DND-41 (cell line): ENCODE measurements around the gene HNRNPA2B1.

Experiments used
- EZH2 ChIP-seq: IDR thresholded peaks from 3 replicates; pipeline ENCODE4 v1.6.1; 2012; ENCODE audit warnings: borderline replicate concordance, low read depth, mild to moderate bottlenecking, moderate library complexity, low read length, inconsistent platforms; ENCODE audit not compliant: severe bottlenecking
- TF ChIP-seq, protein P1 (sequence below): IDR thresholded peaks from 2 replicates; pipeline ENCODE4 v1.5.1; 2012; ENCODE audit warnings: borderline replicate concordance, low read length, moderate library complexity, mild to moderate bottlenecking; ENCODE audit not compliant: poor library complexity, severe bottlenecking; ENCODE audit errors: extremely low read depth

DNA sequence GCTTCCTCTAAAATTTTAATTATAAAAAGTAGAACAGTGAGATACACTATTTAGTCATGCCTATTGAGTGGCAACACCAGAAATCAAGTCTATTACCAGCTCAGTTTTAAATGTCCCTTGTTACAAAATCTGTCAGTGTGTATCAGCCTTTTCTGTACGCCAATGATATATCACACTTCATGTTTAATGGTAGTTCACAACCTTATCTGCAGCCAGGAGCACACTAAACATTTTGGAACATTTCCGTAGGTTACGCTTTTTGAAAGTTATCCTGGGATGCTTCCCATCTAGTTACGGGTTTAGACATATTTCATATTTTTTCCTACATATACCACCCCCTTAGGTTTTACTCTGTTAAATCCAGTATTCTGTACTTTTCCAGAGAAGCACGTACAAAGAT is 5.4 kb downstream of the HNRNPA2B1 start:
- TF ChIP-seq EZH2: no peak
- TF ChIP-seq, protein P1, sequence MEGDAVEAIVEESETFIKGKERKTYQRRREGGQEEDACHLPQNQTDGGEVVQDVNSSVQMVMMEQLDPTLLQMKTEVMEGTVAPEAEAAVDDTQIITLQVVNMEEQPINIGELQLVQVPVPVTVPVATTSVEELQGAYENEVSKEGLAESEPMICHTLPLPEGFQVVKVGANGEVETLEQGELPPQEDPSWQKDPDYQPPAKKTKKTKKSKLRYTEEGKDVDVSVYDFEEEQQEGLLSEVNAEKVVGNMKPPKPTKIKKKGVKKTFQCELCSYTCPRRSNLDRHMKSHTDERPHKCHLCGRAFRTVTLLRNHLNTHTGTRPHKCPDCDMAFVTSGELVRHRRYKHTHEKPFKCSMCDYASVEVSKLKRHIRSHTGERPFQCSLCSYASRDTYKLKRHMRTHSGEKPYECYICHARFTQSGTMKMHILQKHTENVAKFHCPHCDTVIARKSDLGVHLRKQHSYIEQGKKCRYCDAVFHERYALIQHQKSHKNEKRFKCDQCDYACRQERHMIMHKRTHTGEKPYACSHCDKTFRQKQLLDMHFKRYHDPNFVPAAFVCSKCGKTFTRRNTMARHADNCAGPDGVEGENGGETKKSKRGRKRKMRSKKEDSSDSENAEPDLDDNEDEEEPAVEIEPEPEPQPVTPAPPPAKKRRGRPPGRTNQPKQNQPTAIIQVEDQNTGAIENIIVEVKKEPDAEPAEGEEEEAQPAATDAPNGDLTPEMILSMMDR: no peak
